Measurements from ENCODE around the gene FAM227B.
"Not testable (repeated sequence)": the region's sequence is repeated elsewhere in the genome, so short reads cannot be mapped to it uniquely, and the experiment has no call there.

Gene FAM227B

DNA sequence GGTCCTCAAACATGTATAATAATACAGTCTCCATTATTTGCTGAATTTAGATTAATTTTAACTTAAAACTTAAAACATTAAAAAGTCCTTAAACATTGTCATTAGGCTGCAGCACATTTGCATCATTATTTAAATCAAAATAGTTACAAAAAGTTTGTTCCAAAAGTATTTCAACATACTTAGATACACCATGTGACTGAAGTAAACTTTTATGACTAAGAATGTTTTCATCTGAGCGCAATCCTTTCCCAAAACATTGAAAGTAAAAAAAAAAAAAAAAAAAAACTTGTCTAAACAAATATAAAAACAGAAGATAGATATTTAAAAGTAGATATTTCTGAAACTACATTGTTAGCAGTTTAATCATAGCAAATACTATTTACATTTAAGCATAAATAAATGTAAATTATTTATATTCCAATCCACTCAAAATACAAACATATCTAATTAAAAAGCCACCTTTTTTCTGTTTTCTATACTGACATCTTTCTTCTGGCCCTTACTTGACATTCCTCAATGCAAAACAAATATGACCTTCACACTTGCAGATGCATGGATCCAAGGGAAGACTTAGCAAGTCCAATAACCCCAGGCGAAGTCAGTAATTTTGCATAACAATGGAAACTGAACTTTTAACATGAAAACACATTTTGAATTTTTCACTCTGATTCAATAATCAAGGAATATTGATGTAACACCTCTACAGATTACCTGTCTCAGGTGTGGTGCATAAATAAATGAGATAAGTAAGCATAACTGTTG lies 10.3 kb downstream of the FAM227B start:
- DNase-seq = no peak

DNA sequence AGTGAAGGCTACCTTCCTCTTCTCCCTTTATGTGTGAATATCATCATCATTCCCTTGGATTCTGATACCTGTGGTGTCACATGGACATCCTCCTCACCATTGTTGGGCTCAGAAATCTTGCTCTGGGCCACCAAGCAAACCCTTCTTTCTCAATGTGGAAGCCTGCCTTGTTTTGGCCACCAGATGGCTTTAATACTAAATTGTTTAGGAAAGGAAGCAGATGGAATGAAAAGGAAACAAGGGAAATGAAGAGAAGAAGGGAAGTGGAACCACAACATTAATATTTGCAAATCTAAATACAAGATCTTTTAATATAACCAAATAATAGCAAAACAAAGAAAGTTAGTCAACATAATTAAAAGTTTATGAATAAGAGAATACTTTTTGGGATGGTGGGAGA lies 14.0 kb downstream of the FAM227B start:
- no peak for DNase-seq

DNA sequence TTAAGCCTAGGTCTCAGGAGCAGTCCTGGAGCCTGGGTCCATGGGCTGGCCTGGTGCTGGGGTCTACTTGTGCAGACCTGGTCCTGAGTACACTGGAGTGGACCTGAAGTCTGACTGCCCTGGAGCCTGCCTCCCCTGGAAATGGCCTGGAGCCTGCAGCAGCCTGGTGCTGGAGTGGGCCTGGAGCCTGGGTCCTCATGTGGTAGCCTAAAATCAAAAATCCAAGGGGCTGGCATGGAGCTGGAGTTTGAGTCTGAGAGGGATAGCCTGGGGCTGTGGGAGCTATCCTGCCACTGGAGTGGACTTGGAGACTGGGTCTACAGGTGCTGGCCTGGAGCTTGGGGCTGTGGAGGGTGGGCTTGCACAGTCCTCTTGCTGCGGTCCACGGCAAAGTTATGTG lies 15.0 kb downstream of the FAM227B start:
- DNase-seq = no peak

DNA sequence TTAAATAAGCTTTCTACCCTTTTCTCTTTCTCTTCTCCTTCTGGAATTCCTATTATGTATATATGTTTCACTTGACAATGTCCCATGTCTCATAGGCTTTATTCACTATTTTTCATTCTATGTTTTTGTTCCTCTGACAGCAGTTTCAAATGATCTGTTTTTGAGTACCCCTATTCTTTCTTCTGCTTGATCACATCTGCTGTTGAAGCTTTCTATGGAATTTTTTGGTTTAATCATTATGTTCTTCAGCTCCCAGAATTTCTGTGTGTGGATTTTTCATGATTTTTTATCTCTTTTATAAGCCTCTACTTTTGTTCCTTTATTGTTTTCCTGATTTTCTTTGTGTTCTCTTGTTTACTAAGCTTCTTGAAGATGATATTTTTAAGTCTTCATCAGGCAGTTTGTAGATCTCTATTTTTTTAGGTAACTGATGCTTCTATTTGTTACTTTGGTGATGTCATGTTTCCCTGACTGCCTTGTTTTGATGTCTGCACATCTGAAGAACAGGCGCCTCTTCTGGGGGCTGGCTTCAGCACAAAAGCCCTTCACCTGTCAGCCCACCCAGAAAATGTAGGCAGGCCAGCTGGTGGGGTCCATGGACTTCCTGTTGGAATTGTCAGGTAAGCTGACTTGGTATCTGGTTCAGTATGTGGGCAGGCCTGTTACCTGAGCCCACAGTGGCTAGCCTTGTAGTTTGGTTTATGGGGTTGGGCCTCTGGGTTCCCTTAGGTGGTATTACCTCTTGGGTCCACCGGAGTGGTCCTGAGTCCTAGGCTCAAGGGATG lies 15.8 kb downstream of the FAM227B start:
- no peak for DNase-seq

DNA sequence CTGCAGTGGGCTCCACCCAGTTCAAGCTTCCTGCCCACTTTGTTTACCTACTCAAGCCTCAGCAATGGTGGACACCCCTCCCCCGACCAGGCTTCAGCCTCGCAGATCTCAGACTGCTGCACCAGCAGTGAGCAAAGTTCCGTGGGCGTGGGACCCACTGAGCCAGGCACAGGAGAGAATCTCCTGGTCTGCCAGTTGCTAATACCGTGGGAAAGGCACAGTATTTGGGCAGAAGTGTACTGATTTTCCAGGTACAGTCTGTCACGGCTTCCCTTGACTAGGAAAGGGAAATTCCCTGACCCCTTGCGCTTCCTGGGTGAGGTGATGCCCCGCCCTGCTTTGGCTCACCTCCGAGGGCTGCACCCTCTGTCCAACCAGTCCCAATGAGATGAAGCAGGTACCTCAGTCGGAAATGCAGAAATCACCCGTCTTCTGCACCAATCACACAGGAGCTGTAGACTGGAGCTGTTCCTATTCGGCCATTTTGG lies 27.7 kb downstream of the FAM227B start:
- not testable (repeated sequence) for DNase-seq

DNA sequence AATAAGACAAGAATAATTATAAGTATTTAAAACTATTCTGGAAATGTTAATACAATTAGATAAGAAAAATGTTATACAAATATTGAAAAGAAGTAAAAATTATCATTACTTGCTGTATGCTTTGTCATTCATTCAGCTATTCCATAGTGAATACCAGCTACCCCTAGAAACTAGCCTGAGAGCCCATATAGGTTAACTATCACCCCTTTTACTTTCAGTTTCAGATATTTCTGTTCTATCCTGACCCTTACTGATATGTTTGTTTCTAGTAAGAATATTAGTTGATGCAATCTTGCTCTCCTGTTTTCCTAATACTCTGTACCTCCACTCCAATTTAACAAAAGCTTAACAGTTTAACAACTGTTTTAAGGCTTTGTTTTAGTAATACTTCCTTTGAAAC lies 31.6 kb downstream of the FAM227B start:
- no peak for DNase-seq

DNA sequence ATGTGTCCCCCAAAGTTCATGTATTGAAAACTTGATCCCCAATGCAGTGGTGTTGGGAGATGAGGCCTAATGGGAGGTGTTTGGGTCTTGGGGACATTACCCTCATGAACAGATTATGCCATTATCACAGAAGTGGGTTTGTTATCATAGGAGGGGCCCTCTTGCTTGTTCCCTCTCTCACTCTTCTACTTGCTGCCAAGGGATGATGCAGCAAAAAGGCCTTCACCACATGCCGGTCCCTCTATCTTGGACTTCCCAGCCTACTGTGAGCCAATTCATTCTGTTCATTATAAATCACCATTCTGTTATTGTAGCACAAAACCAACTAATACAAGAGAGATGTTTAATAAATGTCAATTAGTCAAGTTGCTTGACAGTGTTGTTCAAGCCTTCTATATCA lies 47.2 kb downstream of the FAM227B start:
- DNase-seq = no peak

DNA sequence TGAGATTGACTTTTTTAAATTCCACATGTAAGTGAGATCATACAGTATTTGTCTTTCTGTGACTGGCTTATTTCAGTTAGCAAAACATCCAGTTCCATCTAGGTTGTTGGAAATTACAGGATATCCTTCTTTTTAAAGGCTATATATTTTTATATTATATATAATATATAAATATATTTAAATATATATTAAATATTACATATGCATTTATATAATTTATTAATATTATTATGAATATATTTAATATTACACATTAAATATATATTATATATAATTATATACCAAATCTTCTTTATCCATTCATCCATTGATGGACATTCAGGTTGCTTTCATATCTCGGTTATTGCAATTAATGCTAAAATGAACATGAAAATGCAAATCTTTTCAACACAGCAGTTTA lies 49.9 kb downstream of the FAM227B start:
- DNase-seq = no peak

DNA sequence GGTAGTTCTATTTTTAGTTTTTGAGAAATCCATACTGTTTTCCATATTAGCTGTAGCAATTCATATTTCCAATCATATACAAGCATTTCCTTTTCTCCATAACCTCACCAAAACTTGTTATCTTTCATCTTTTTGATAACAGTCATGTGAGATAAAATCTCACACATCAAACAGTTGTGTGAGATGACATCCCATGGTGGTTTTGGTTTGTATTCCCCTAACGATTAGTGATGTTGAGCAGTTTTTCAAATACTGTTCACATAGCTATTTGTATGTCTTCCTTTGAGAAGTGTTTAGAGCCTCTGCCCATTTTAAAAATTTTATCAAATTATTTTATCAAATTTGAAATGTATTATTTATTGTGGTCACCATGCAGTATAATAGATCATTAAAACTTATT lies 50.4 kb downstream of the FAM227B start:
- DNase-seq = no peak

DNA sequence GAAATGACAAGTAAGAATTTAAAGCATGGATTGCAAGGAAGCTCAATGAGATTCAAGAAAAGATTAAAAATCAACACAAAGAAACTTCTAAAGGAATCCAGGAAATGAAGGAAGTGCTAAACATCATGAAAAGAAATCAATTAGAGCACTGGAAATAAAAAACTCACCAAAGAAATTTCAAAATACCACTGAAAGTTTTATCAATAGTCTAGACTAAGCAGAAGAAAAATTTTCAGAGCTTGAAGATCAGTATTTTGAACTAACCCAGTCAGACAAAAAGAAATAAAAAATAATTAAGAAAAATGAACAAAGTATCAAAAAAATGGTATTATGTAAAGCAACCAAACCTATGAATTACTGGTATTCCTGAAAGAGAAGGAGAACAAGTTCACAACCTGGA lies 60.6 kb downstream of the FAM227B start:
- DNase-seq = no peak

DNA sequence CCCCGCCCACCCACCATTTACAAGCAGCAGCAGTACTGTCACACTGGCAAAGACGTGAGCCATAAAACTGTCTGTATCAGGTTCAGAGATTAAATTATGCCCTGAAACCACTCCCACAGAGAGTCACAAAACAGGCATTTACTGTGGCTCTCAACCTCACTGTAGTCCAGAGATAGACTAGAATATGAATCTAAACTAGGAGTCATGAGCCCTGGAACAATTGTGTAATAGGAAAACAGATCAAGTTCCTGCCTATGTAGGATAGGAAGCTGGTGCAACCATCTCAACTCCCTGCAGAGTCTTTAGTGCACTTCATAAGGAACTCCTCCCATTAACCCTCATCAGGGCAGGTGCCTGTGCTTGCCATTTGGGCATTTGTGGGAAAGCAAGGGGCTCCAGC lies 61.7 kb downstream of the FAM227B start:
- DNase-seq = no peak

DNA sequence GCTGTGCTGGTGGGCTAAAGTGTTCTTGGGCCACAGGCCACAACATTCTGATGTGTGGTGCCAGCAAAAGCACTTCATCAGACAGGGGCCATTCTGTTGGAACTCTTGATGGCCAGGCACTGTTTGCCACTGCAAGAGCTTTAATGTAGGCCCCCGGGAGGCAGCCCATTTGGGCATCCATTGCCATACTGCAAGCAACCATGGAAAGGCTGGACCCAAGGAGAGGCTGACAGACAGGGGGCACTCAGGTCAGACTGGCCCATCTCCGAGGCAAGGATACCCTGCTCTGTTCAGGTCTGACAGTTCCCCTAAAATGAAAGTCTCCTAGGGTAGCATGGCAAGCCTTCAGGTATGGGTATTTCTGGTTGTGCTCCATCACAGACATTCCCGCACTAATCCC lies 64.2 kb downstream of the FAM227B start:
- no peak for DNase-seq

DNA sequence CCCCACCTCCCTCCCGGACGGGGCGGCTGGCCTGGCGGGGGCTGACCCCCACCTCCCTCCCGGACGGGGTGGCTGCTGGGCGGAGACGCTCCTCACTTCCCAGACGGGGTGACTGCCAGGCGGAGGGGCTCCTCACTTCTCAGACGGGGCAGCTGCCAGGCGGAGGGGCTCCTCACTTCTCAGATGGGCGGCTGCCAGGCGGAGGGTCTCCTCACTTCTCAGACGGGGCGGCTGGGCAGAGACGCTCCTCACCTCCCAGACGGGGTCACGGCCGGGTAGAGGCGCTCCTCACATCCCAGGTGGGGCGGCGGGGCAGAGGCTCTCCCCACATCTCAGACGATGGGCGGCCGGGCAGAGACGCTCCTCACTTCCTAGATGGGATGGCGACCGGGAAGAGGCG lies 70.3 kb downstream of the FAM227B start:
- not testable (repeated sequence) for DNase-seq

DNA sequence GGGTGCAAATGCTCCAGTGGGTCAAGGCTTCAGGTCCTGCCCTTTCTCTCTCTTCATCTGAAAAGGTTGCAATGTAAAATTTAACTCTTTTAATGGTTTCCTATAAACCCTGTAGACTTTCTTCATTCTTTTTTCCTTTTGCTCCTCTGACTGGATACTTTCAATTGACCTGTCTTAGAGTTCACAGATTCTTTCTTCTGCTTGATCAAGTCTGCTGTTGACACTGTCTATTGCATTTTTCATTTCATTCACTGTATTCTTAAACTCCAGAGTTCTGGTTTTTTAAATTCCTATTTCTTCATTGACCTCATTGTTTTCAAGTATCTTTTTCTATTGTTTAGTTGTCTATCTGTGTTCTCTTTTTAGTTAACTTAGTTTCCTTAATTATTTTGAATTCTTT lies 82.1 kb downstream of the FAM227B start:
- DNase-seq = no peak

DNA sequence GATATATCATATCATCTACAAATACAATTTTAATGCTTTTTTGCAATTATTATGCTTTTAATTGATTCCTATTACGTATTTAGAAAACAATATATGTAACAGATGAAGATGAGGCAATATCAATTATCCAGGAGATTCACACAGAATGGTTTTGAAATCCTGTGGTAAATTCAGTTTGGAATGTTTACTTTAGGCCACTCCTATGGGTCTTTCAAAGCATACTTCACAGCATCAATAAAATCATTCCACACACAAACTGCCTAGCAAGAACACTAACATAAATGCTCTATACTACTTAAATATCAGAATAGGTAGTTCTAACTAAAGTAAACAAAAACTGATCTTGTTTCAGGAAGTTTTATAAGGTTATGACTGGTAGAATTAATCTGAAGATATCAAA lies 90.5 kb downstream of the FAM227B start:
- DNase-seq = peak; percentile 12

DNA sequence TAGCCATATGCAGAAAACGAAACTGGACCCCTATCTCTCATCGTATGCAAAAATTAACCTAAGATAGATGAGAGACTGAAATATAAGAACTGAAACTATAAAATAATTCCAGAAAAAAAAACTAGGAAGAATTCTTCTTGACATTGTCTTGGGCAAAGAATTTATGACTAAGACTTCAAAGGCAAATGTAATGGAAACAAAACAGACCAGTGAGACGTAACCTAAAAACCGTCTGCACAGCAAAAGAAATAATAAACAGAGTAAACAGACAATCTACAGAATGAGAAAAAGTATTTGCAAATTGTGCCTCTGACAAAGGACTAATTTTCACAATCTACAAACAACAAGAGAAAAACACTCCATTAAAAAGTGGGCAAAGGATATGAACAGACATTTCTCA lies 92.3 kb downstream of the FAM227B start:
- DNase-seq = no peak

DNA sequence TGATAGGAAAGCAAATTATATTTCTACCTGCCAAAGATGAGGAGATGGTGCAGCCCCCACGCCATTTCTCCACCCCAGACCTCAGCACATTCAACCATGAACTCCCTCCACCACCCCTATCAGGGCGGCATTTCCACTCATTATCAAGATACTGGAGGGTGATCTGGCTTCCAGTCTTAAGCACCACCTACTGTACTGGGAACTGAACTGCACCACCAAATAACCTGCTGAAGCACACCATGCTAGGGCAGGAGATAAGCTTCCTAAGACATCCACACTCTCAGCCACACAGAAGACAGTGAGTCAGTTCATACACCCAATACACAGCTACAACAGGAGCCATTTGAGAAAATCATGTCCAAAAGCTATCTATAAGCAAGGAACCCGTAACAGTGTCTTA lies 98.8 kb downstream of the FAM227B start:
- DNase-seq = no peak

DNA sequence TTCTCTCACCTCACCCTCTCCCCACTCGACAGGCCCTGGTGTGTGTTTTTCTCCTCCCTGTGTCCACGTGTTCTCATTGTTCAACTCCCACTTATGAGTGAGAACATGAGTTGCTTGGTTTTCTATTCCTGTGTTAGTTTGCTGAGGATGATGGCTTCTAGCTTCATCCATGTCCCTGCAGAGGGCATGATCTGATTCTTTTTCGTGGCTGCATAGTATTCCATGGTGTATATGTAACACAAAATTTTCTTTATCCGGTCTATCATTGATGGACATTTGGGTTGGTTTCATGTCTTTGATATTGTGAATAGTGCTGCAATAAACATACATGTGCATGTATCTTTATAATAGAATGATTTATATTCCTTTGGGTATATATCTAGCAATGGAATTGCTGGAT lies 107.9 kb downstream of the FAM227B start:
- not testable (repeated sequence) for DNase-seq

DNA sequence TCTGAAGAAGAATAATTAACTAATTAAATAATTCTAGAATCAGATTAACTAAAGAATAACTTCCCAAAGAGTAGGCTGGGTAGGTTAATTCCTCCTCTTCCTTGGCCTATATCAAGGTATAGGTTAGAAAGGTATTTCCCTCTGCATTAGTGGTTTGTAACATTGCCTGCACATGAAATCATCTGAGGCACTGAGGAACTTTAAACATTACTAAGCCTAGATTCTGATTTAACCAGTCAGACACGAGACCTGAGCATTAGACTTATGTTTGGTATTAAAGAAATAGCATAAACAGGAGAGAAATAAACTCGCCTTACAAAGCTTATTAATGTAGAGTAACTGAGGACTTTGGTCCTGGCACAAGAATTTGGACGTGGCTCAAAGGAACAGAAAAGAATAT lies 113.4 kb downstream of the FAM227B start:
- peak; percentile 27 for DNase-seq

DNA sequence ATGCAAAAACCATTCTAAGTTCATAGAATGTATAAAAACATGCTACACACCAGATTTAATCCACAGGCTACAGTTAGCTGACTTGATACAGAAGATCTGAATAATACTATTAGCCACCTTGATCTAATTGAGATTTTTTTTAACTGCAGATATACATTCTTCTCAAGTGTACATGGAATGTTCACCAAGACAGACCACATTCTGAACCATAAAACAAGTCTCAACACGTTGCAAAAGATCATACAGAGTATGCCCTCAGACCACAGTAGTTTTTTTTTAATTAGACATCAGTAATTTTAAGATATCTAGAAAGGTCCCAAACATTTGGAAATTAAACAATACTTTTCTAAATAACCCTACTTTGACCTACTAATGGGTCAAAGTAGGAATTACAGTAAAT lies 114.3 kb downstream of the FAM227B start:
- peak; percentile 31 for DNase-seq

DNA sequence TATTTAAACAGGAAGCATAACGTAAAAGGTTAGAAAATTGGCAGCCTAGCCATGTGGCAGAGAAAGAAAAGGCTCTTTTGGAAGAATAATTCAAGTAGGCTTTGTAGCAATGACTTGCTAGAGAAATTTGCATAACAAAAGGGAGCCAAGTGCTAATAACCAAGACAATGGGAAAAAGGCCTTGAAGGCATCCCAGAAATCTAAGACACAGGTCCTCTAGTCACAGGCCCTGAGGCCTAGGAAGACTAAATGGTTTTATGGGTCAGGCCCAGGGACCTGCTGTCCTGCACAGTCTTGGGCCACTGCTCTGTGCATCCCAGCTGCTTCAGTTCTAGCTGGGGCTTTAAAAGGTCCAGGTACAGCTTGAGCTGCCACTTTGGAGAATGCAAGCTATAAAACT lies 119.0 kb downstream of the FAM227B start:
- no peak for DNase-seq

DNA sequence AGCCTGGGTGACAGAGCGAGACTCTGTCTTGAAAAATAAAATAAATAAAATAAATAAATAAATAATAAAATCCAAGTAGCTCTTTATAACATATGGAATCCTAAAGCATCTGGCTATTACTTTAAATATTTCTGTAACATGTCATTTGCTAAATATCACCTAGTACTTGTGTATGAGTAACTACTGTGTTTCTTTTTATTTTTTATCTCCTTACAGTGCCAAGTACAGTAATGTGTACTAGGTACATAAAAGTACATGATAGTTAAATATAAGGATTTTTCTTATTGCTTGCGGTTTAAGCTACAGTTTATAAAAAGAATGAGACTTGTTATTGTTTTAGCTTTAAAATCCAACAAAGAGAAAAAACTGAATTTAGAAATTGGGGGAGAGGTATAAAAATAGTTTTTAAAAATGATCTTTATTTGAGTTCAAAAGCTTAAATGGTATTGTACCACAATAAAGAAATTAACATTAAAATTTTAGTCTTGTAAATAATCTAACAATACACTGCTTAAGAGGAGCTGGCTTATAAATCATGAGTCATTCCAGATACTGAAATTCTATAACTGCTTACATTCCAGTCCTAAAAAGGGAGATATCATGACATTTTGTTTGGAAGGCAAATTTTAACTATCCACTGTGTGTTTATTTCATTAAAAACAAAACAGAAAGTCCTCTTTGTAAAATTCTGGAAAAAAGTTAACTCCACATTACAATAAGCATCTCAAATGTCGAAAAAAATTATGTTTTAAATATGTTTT lies 124.4 kb downstream of the FAM227B start:
- DNase-seq = peak; percentile 52

DNA sequence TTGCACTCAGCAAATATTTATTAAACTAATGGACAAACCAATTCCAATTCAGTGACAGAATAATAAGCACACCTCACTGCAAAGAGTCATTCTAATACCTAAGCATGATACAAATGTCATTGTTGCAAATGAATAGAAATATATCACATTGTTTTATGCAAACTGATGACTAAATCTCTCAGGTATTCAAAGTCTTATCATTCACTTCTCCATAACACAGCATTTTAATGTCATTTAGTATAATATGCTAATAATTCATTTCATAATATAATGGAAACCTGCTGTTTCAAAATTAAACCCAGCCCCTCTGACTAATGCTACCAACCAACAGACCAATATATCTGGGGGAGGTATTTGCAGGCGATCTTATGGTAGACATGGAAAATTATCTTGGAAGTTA lies 125.8 kb downstream of the FAM227B start:
- DNase-seq = peak; percentile 72

DNA sequence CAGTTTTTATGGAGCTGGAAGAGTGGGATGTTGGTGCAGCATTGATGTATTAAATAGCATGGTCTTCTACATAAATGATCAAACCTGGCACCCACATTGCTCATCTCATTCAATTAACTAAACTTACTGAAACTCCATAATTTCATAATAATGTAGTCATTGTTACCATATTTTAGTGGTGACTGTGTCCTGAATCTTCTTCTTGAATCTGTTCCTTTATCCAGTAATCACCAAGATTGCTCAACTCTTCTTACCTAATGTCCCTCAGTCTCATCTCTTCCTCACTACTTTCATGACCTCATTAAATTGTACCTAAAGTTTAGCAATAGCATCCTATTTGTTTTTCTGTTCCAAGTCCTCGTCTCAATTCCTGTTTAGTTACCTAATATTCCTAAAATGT lies 127.8 kb downstream of the FAM227B start:
- peak; percentile 67 for DNase-seq

All from fibroblast of upper back skin (primary cell).